Upper lobe of left lung (tissue), 6 donors: ENCODE measurements around the gene CSTPP1. TPM values are rescaled to one million over a fixed set of nuclear protein-coding genes. Genes with fewer than 3 reads are reported as not detected.
A peak's percentile ranks its signal among the peaks of the same experiment; 100 is the strongest.

ENCODE experiments used
- ATAC-seq, 2 donors: fragments of 200-7000 bp; cut with Tn5 transposase; one replicate each; pipeline ENCODE4 v1.9.1; 2022; ENCODE audit warnings: mild to moderate bottlenecking in 2 of 2, moderate library complexity in 2 of 2; ENCODE audit not compliant: low FRiP score in 2 of 2
- DNase-seq, 2 donors: peaks; one replicate each; pipeline ENCODE4 v3.0.0-alpha.2; 2019 to 2020
- H3K27ac ChIP-seq, 4 donors: fragments of 200-600 bp; sonication (generic); one replicate each; pipeline ENCODE4 v1.5.1; 2016 to 2019
- H3K27me3 ChIP-seq, 4 donors: fragments of 200-600 bp; sonication (generic); one replicate each; pipeline ENCODE4 v1.5.1; 2017 to 2019
- H3K36me3 ChIP-seq, 4 donors: fragments of 200-600 bp; sonication (generic); one replicate each; pipeline ENCODE4 v1.5.1; 2016 to 2019
- H3K4me1 ChIP-seq, 4 donors: fragments of 200-600 bp; sonication (generic); one replicate each; pipeline ENCODE4 v1.5.1; 2018 to 2019
- H3K4me3 ChIP-seq, 4 donors: fragments of 200-600 bp; sonication (generic); one replicate each; pipeline ENCODE4 v1.5.1; 2017 to 2019; ENCODE audit warnings: mild to moderate bottlenecking in 2 of 4, moderate library complexity in 1 of 4
- H3K9me3 ChIP-seq, 4 donors: fragments of 200-600 bp; sonication (generic); one replicate each; pipeline ENCODE4 v1.5.1; 2018 to 2019
- CTCF ChIP-seq, 6 experiments: fragments of 450-650 bp in 4 of 6; fragments of 200-600 bp in 2 of 6; sonication (generic) in 2 of 6; IDR thresholded peaks; one replicate each; pipeline ENCODE4 v1.5.1; 2016 to 2019; ENCODE audit warnings: antibody characterized with exemption in 6 of 6
- EP300 ChIP-seq, 4 donors: sonication (generic); formaldehyde crosslinking; IDR thresholded peaks; one replicate each; pipeline ENCODE4 v1.5.1; 2017; ENCODE audit warnings: antibody characterized with exemption in 4 of 4, control low read depth in 2 of 4
- POLR2A ChIP-seq, 4 donors: fragments of 450-650 bp; IDR thresholded peaks; one replicate each; pipeline ENCODE4 v1.5.1; 2016 to 2017; ENCODE audit warnings: antibody characterized with exemption in 4 of 4, mild to moderate bottlenecking in 2 of 4
- POLR2AphosphoS5 ChIP-seq, 2 donors: sonication (generic); formaldehyde crosslinking; IDR thresholded peaks; one replicate each; pipeline ENCODE4 v1.5.1; 2017; ENCODE audit warnings: antibody characterized with exemption in 2 of 2
- WGBS, 2 donors: methylation state at CpG; one replicate each; pipeline ENCODE4 v1.1.5; 2017 to 2018; 5-methylcytosine and 5-hydroxymethylcytosine counted together
- total RNA-seq, 6 donors: library from RNA; depleted of rRNA in 4 of 6; stranded (reverse); fragments of >200 nt in 4 of 6; gene quantifications; one replicate each; pipeline versions ENCODE4 v1.1.0 to v1.2.1, GENCODE V29; 2016 to 2021
- donor health status: DM: no; HTN: no; CAD: no; lungs with moderate emphysema.
- donor health status: DM: no; HTN: yes; CAD: no; lungs with severe emphysema.

CSTPP1 gene
- total RNA-seq, 6 donors from 2014 or later, result 23.9 to 71.2 (median 47.2) TPM

GRCh38 chr11:46890665-46891064 is 45.9 kb upstream of the CSTPP1 start:
- no peaks in the 10 kb centered on the region for H3K9me3 ChIP-seq
- no peaks in the 10 kb centered on the region for H3K4me1 ChIP-seq
- H3K4me3 ChIP-seq, result no peak overlapping the region
- TF ChIP-seq POLR2AphosphoS5 (IDR thresholded peaks at IDR 0.05) (no peak), POLR2A (IDR thresholded peaks at IDR 0.05) (no peak), EP300 (IDR thresholded peaks at IDR 0.05) (no peak), CTCF (IDR thresholded peaks at IDR 0.05) (no peak)
- ATAC-seq (no peak), DNase-seq (no peak)
- no peak overlapping the region for H3K27ac ChIP-seq
- H3K36me3 ChIP-seq, result peaks cover 0 to 19% (median 0%) of the 10 kb centered on the region in 4 donors
- H3K27me3 ChIP-seq, result no peaks in the 10 kb centered on the region
- 91 to 97% methylated on average over 2 of the region's 2 CpGs for WGBS, 2 donors

- no peak overlapping the region for H3K4me3 ChIP-seq
- TF ChIP-seq CTCF (IDR thresholded peaks at IDR 0.05) (no peak), POLR2AphosphoS5 (IDR thresholded peaks at IDR 0.05) (no peak), POLR2A (IDR thresholded peaks at IDR 0.05) (no peak), EP300 (IDR thresholded peaks at IDR 0.05) (no peak)
- no peaks in the 10 kb centered on the region for H3K27me3 ChIP-seq
- ATAC-seq (no peak), DNase-seq (no peak)
- H3K4me1 ChIP-seq, result peaks cover 0 to 12% (median 0%) of the 10 kb centered on the region in 4 donors
- 98% methylated on average over 2 of the region's 2 CpGs for WGBS, 2 donors
- H3K9me3 ChIP-seq, result no peaks in the 10 kb centered on the region
- no peak overlapping the region for H3K27ac ChIP-seq
- peaks cover 0 to 20% (median 0%) of the 10 kb centered on the region in 4 donors for H3K36me3 ChIP-seq
Observed at GRCh38 chr11:46892109-46892508, 44.5 kb upstream of the CSTPP1 start.

GRCh38 chr11:46892838-46893237 is 43.7 kb upstream of the CSTPP1 start:
- Histone ChIP-seq H3K9me3 (no peaks in the 10 kb centered on the region), H3K4me3 (no peak overlapping the region), H3K4me1 (peaks cover 0 to 12% (median 0%) of the 10 kb centered on the region in 4 donors), H3K27ac (no peak overlapping the region), H3K27me3 (no peaks in the 10 kb centered on the region), H3K36me3 (peaks cover 0 to 20% (median 0%) of the 10 kb centered on the region in 4 donors)
- DNase-seq (no peak), ATAC-seq (no peak)
- WGBS, 2 donors, result 50 to 87% methylated on average over 2 to 9 of the region's 9 CpGs
- TF ChIP-seq POLR2A (IDR thresholded peaks at IDR 0.05) (no peak), EP300 (IDR thresholded peaks at IDR 0.05) (no peak), CTCF (IDR thresholded peaks at IDR 0.05) (no peak), POLR2AphosphoS5 (IDR thresholded peaks at IDR 0.05) (no peak)

GRCh38 chr11:46894506-46894905 is 42.1 kb upstream of the CSTPP1 start:
- Histone ChIP-seq H3K4me3 (no peak overlapping the region), H3K36me3 (peaks cover 0 to 27% (median 0%) of the 10 kb centered on the region in 4 donors), H3K4me1 (peaks cover 0 to 18% (median 0%) of the 10 kb centered on the region in 4 donors), H3K9me3 (no peaks in the 10 kb centered on the region), H3K27me3 (no peaks in the 10 kb centered on the region), H3K27ac (no peak overlapping the region)
- ATAC-seq (no peak), DNase-seq (no peak)
- no peak for TF ChIP-seq POLR2AphosphoS5 (IDR thresholded peaks at IDR 0.05)
- no peak for TF ChIP-seq POLR2A (IDR thresholded peaks at IDR 0.05)
- TF ChIP-seq EP300 (IDR thresholded peaks at IDR 0.05), result no peak
- TF ChIP-seq CTCF (IDR thresholded peaks at IDR 0.05), result no peak
- WGBS, 2 donors, result 91 to 95% methylated on average over 10 to 16 of the region's 16 CpGs

GRCh38 chr11:46894961-46895360 is 41.6 kb upstream of the CSTPP1 start:
- H3K27me3 ChIP-seq, result no peaks in the 10 kb centered on the region
- H3K27ac ChIP-seq, result no peak overlapping the region
- no peaks in the 10 kb centered on the region for H3K9me3 ChIP-seq
- DNase-seq (peak in 1 of 2 donors; percentile 58), ATAC-seq (no peak)
- H3K4me3 ChIP-seq, result no peak overlapping the region
- TF ChIP-seq POLR2A (IDR thresholded peaks at IDR 0.05) (no peak), CTCF (IDR thresholded peaks at IDR 0.05) (no peak), EP300 (IDR thresholded peaks at IDR 0.05) (no peak), POLR2AphosphoS5 (IDR thresholded peaks at IDR 0.05) (no peak)
- peaks cover 0 to 31% (median 0%) of the 10 kb centered on the region in 4 donors for H3K36me3 ChIP-seq
- WGBS, 2 donors, result 94 to 97% methylated on average over 10 of the region's 10 CpGs
- peaks cover 0 to 18% (median 0%) of the 10 kb centered on the region in 4 donors for H3K4me1 ChIP-seq
